ENCODE results near the gene MEI1.

DNA sequence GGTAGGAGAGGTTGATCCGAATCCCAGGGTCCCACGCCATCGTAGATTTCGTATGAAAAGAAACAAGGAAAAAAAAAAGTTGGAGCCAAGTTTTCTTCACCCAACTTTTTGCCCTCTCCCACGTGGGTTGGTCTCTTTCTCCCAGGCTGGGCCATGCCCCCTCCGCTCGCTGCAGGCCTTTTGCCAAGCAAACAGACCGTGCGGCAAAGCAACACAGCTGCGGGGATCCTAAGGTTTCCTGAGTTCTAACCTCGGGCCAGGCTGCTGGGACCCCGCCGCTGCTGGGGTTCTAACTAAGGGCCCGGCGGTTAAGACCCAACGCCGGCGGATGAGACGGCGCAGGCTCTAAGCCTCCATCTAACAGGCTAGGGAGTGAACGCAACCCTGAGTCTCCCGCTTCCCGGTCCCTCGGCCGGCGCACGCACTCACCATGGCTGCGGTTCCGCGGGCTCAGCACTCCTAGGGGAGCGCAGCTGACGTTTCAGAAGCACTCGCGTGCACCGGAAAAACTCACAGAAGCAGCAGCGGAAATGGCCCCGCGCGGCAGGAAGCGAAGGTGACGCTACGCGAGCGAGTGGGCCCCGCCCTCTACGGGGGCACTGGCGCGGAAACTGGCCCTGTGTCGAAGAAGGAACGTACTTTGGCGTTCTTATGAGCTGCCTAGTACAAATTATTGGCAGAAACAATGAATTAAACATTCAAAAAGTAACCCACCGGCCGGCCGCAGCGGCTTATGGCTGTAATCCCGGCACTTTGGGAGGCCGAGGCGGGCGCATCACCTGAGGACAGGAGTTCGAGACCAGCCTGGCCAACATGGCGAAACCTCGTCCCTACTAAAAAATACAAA, 10.7 kb upstream of the MEI1 start, which contains the start of gene SNU13:
- TF ChIP-seq CTCF (IDR thresholded peaks at IDR 0.05) (peak in 3 of 7 experiments; percentile 9 to 28 (median 9)), POLR2A (IDR thresholded peaks at IDR 0.05) (peak; percentile 62 to 86 (median 84))
